DOHH2 (cell line): ENCODE results near the gene OBP2A.
"Not testable (repeated sequence)": the region's sequence is repeated elsewhere in the genome, so short reads cannot be mapped to it uniquely, and the experiment has no call there.

Experiments used
- CTCF ChIP-seq: fragments of 200-600 bp; sonication (generic); IDR thresholded peaks from one replicate; pipeline ENCODE4 v1.5.1; 2014; ENCODE audit warnings: antibody characterized with exemption, mild to moderate bottlenecking, low read depth, low read length; ENCODE audit not compliant: poor library complexity, severe bottlenecking
- EZH2phosphoT487 ChIP-seq: fragments of 200-600 bp; sonication (generic); IDR thresholded peaks from 2 replicates; pipeline ENCODE4 v1.6.1; 2017; ENCODE audit warnings: borderline replicate concordance, mild to moderate bottlenecking, antibody characterized with exemption, low read length, moderate library complexity, mixed read lengths

GRCh38 chr9:135534826-135535225 lies 11.1 kb upstream of the OBP2A start:
- not testable (repeated sequence) for TF ChIP-seq CTCF, EZH2phosphoT487
